Subcutaneous abdominal adipose tissue (tissue), 5 donors: ENCODE results near the gene GPC5.

Source experiments
- H3K27ac ChIP-seq: one replicate; pipeline ENCODE4 v1.7.0; 2013; ENCODE audit warnings: low read depth, mild to moderate bottlenecking, inconsistent platforms, low read length, moderate library complexity
- H3K27me3 ChIP-seq, 5 donors: one replicate each; pipeline ENCODE4 v1.7.0; 2013; ENCODE audit warnings: low read length in 5 of 5, inconsistent platforms in 1 of 5; ENCODE audit not compliant: control insufficient read depth in 5 of 5, insufficient read depth in 4 of 5
- H3K36me3 ChIP-seq, 5 donors: one replicate each; pipeline ENCODE4 v1.7.0; 2013; ENCODE audit warnings: low read length in 5 of 5; ENCODE audit not compliant: control insufficient read depth in 5 of 5, insufficient read depth in 5 of 5
- H3K4me1 ChIP-seq, 5 donors: one replicate each; pipeline ENCODE4 v1.7.0; 2013; ENCODE audit warnings: low read length in 5 of 5, mild to moderate bottlenecking in 3 of 5, moderate library complexity in 1 of 5; ENCODE audit not compliant: control insufficient read depth in 5 of 5, insufficient read depth in 5 of 5
- H3K4me3 ChIP-seq, 5 donors: one replicate each; pipeline ENCODE4 v1.7.0; 2013; ENCODE audit warnings: low read length in 5 of 5, low read depth in 1 of 5
- H3K9ac ChIP-seq, 5 donors: one replicate each; pipeline ENCODE4 v1.7.0; 2013; ENCODE audit warnings: low read length in 5 of 5, mild to moderate bottlenecking in 4 of 5, moderate library complexity in 3 of 5
- H3K9me3 ChIP-seq, 5 donors: one replicate each; pipeline ENCODE4 v1.7.0; 2013; ENCODE audit warnings: low read length in 5 of 5; ENCODE audit not compliant: control insufficient read depth in 5 of 5
- donor health status: healthy.
- donor health status: healthy.
- donor health status: healthy.
- donor health status: healthy.
- donor health status: healthy.

The GPC5 gene

GRCh38 chr13:91526543-91527033, 128.2 kb downstream of the GPC5 start:
- Histone ChIP-seq H3K9ac (no peak overlapping the region), H3K36me3 (no peaks in the 10 kb centered on the region), H3K4me1 (no peaks in the 10 kb centered on the region), H3K27me3 (no peaks in the 10 kb centered on the region), H3K4me3 (no peak overlapping the region), H3K9me3 (no peaks in the 10 kb centered on the region), H3K27ac (no peak overlapping the region)

GRCh38 chr13:91529739-91530482, 131.5 kb downstream of the GPC5 start:
- H3K9me3 ChIP-seq = no peaks in the 10 kb centered on the region
- H3K4me1 ChIP-seq = no peaks in the 10 kb centered on the region
- no peak overlapping the region for H3K4me3 ChIP-seq
- H3K36me3 ChIP-seq = no peaks in the 10 kb centered on the region
- H3K27me3 ChIP-seq = no peaks in the 10 kb centered on the region
- H3K27ac ChIP-seq = no peak overlapping the region
- H3K9ac ChIP-seq = no peak overlapping the region

GRCh38 chr13:91531646-91532045, 133.2 kb downstream of the GPC5 start:
- H3K9me3 ChIP-seq = peaks cover 0 to 2% (median 0%) of the 10 kb centered on the region in 5 donors
- H3K9ac ChIP-seq = no peak overlapping the region
- no peaks in the 10 kb centered on the region for H3K4me1 ChIP-seq
- no peak overlapping the region for H3K27ac ChIP-seq
- no peaks in the 10 kb centered on the region for H3K36me3 ChIP-seq
- no peak overlapping the region for H3K4me3 ChIP-seq
- H3K27me3 ChIP-seq = no peaks in the 10 kb centered on the region

DNA sequence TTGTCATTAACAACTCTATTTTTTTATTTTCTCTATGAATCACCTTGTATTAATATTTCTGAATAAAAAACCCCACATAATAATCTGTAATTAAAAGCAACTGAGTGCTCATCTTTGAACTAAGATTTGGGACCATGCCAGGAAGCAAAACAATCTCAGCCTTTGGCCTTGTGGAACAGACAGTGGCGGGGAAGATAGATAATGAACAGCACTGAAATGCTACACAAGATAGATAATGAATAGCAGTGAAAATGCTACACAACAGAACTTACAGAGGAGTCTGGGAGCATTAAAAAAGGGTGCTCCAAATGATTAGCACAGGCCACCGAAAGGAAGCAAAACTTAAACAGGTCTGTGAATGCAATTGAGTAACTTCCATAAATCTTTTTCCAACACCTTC, 134.9 kb downstream of the GPC5 start:
- Histone ChIP-seq H3K4me3 (no peak overlapping the region), H3K4me1 (no peaks in the 10 kb centered on the region), H3K9me3 (peaks cover 0 to 2% (median 0%) of the 10 kb centered on the region in 5 donors), H3K27me3 (no peaks in the 10 kb centered on the region), H3K27ac (no peak overlapping the region), H3K36me3 (no peaks in the 10 kb centered on the region), H3K9ac (no peak overlapping the region)

- Histone ChIP-seq H3K4me1 (no peaks in the 10 kb centered on the region), H3K27ac (no peak overlapping the region), H3K4me3 (no peak overlapping the region), H3K36me3 (no peaks in the 10 kb centered on the region), H3K9ac (no peak overlapping the region), H3K9me3 (peaks cover 0 to 2% (median 0%) of the 10 kb centered on the region in 5 donors), H3K27me3 (no peaks in the 10 kb centered on the region)
These were observed 136.6 kb downstream of the GPC5 start for GRCh38 chr13:91534996-91535395.

- Histone ChIP-seq H3K36me3 (no peaks in the 10 kb centered on the region), H3K27me3 (no peaks in the 10 kb centered on the region), H3K4me1 (no peaks in the 10 kb centered on the region), H3K4me3 (no peak overlapping the region), H3K27ac (no peak overlapping the region), H3K9me3 (peaks cover 0 to 2% (median 0%) of the 10 kb centered on the region in 5 donors), H3K9ac (no peak overlapping the region)
These were observed 139.0 kb downstream of the GPC5 start for GRCh38 chr13:91537376-91537775.

- Histone ChIP-seq H3K9ac (no peak overlapping the region), H3K27ac (no peak overlapping the region), H3K4me3 (no peak overlapping the region), H3K4me1 (no peaks in the 10 kb centered on the region), H3K9me3 (peaks cover 0 to 2% (median 0%) of the 10 kb centered on the region in 5 donors), H3K36me3 (no peaks in the 10 kb centered on the region), H3K27me3 (no peaks in the 10 kb centered on the region)
These were observed 141.1 kb downstream of the GPC5 start for GRCh38 chr13:91539286-91540157.

DNA sequence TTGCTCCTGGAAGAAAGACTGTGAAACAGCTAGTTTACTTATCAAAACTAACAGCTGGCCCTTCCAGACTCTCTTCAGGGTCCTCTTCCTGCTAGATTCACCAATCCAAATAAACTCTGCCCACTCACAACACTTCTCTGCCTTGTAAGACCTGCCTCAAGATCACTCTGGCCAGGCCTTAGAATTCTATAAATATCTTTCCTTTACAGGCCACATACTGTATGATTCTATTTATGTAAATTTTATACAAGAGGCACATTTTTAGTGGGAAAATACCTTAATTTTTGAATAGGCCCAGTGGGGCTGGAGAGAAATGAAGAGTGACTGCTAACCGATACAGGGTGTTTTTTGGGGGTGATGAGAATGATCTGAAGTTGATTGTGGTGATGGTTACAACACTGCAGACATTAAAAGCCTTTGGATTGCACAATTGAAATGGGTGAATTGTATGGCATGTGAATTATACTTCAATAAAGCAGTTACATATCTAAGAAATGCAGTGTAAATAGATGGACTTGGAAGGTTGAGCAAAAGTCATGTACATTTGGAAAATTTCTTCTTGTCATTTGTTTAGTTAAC, 141.8 kb downstream of the GPC5 start:
- no peak overlapping the region for H3K27ac ChIP-seq
- no peak overlapping the region for H3K9ac ChIP-seq
- no peaks in the 10 kb centered on the region for H3K27me3 ChIP-seq
- no peaks in the 10 kb centered on the region for H3K4me1 ChIP-seq
- no peak overlapping the region for H3K4me3 ChIP-seq
- H3K36me3 ChIP-seq = no peaks in the 10 kb centered on the region
- peaks cover 0 to 2% (median 0%) of the 10 kb centered on the region in 5 donors for H3K9me3 ChIP-seq

GRCh38 chr13:91544723-91545122, 146.3 kb downstream of the GPC5 start:
- H3K36me3 ChIP-seq = no peaks in the 10 kb centered on the region
- no peak overlapping the region for H3K4me3 ChIP-seq
- no peaks in the 10 kb centered on the region for H3K9me3 ChIP-seq

DNA sequence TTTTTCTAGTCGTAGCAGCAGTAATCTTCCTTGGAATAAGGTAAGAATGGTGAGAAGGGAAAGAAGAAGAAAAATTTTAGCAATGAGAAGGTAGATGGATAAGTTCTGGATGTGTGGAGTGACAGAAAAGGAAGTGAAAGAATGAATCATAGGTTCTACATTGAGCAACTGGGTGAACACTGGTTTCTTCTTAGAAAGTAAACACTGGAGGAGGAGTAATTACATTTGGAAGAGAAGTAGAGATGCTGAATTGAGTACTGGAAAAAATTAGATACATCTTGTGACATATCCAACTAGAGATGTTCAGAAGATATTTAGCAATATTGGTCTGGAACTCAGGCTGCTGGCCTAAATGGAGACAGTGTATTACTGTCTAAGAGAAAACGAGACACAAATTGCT, 148.5 kb downstream of the GPC5 start:
- no peaks in the 10 kb centered on the region for H3K27me3 ChIP-seq
- H3K36me3 ChIP-seq = no peaks in the 10 kb centered on the region
- H3K9me3 ChIP-seq = peaks cover 0 to 4% (median 0%) of the 10 kb centered on the region in 5 donors
- no peak overlapping the region for H3K9ac ChIP-seq
- no peak overlapping the region for H3K27ac ChIP-seq
- H3K4me3 ChIP-seq = no peak overlapping the region
- H3K4me1 ChIP-seq = no peaks in the 10 kb centered on the region

More at GRCh38 chr13:91544723-91545122, 146.3 kb downstream of the GPC5 start:
- no peak overlapping the region for H3K9ac ChIP-seq
- H3K4me1 ChIP-seq = no peaks in the 10 kb centered on the region
- no peak overlapping the region for H3K27ac ChIP-seq
- no peaks in the 10 kb centered on the region for H3K27me3 ChIP-seq
